GM13977 (cell line): ENCODE results near the gene CDH26.

Experiments used
- DNase-seq: peaks from one replicate; pipeline ENCODE4 v3.0.0; 2012; ENCODE audit warnings: low spot score
- in situ Hi-C: fragments of 300-500 bp; cut with MboI; formaldehyde crosslinking; loops from one replicate; pipeline ENCODE4 v1.12.0; 2022; ENCODE audit warnings: low sequenced_read_pairs, low pct_unique_long_range_greater_than_20kb, mixed read lengths, inconsistent platforms; ENCODE audit not compliant: unreplicated experiment
- TF ChIP-seq, protein P1 (sequence below): IDR thresholded peaks from 2 replicates; pipeline ENCODE4 v1.5.1; 2012; ENCODE audit warnings: mild to moderate bottlenecking, control low read depth; ENCODE audit not compliant: insufficient read depth; ENCODE audit errors: extremely low read depth, missing control alignments

Gene CDH26

DNA sequence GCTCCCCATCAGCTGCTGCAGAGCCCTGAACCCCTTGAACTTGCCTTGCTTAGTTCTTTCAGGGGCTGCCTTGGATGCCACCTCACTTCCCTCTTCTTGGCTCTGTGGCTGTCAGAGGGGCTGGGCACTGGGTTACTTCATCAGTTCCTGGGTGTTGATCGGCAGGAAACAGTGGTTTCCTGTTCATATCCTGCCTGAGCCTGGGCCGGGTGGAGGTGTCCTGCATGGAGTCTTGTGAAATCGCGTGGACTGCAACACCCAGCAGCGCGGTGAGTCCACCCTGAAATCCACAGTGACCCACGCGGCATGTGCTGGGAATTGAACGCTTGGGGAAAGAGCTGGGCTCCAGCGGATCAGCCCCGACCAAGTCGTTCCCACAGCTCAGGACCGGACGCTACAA, 97.5 kb downstream of the CDH26 start:
- no peak for DNase-seq
- in situ Hi-C loops = no loop called here
- TF ChIP-seq, protein P1, sequence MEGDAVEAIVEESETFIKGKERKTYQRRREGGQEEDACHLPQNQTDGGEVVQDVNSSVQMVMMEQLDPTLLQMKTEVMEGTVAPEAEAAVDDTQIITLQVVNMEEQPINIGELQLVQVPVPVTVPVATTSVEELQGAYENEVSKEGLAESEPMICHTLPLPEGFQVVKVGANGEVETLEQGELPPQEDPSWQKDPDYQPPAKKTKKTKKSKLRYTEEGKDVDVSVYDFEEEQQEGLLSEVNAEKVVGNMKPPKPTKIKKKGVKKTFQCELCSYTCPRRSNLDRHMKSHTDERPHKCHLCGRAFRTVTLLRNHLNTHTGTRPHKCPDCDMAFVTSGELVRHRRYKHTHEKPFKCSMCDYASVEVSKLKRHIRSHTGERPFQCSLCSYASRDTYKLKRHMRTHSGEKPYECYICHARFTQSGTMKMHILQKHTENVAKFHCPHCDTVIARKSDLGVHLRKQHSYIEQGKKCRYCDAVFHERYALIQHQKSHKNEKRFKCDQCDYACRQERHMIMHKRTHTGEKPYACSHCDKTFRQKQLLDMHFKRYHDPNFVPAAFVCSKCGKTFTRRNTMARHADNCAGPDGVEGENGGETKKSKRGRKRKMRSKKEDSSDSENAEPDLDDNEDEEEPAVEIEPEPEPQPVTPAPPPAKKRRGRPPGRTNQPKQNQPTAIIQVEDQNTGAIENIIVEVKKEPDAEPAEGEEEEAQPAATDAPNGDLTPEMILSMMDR = no peak

DNA sequence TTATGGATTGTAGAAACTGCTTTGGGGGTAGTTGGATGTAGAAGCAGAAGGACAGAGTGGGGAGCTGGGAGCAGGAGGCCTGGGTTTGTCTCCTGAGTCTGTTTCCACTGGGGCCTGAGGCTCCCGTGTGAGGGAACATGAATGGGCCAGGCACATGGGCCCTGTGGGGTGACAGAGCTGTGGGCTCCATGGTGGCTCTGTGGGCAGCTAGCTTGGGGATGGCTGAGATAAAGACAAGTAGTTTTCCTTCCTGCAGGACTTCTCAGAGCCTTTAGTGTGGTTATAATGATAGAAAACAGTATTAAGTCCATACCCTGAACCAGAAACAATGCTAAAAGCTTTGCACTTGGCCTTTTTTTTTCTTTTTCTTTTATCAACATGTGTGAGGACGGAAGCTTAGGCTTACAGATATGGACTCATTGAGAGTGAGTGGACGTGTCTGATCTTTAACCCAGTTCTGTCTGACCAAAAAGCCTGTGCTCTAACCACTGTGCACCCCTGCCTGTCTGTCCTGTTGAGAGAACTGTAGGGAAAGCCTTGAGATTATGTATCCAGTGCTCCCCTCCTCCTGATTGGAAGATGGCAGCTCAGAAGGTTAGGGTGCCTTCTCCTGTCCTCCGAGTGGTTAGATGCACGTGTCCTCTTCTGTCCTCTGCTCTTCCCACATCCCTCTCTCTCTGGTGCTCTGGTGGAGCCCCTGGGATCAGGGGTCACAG, 98.3 kb downstream of the CDH26 start:
- in situ Hi-C loops = no loop called here
- no peak for DNase-seq

DNA sequence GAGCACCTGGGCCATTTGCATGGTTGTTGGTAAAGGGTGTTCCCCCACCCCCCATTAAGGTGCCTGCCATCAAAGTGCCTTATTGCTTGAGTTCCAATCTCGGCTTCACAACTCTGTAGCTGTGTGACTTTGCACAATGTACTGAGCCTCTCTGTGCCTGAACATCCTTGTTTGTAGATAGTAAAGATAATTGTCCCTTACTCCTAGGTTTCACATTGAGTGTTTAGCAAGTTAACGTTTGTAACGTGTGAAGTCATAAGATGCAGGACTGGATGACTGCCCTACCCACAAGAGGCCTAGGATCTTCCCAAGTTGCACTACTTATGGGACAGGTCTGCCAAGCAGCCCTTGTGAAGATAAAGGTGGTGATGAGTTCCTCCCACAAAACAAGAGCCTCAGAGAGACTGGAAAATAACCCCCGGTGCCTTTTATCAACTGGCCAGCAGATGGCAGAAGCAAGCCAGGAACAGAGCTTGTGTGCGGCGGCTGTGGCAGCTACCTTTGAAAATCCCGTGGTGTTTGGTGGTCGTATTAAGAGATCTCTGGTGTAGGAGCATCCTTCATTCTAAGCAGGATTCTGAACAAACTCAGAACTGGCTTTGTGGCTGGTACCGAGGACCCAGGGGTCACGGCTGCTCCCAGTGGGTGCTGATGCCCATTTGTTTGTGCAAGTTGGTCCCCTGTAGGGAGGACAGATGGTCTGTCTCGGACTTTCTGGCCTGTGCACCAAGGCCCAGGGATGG, 99.1 kb downstream of the CDH26 start:
- DNase-seq = peak; percentile 74
- TF ChIP-seq, protein P1 = peak; percentile 86
- in situ Hi-C loops = no loop called here

More for the DNA sequence above, 98.3 kb downstream of the CDH26 start:
- TF ChIP-seq, protein P1 = no peak

DNA sequence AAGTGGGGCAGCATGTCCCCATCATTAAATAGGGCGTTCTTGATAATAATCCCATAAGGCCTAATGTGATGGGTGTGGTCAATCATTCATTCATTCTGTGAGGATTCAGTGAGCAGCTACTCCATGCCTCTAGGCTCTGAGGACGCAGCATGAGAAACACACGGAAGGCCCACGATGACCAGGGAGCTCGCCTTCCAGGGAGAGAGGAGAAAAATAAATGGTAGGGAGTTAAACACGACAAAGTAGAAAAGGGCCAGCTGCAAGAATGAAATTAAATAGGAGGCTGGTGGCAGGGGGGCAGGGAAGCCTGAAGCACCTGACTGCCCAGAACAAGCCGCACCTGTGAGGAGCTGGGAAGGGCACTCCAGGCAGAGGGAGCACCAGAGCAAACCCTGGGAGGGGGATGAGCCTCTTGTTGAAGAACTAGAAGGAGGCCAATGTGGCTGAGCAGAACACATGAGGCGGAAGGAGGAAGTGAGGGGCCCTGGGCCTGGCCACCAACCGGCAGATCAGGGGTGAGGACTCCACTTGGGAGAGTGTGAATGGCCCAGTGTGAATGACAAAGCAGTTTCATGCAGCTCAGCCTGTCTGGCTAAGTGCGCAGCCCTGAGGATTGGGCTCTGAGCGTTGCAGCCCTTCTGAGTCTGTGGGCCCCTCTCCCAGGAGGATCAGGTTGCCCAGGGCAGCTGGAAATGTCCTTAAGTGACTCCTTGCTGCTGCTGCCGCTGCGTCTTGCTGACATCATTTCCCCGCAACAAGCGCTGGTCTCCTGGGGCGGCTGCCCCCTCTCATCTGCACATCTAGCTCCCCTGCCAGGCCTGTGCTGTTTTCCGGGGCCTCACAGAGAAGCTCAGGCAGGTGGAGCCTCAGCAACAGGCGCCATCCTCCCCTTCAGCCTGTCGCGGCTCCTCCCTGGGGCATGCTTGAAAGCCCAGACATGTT, 99.9 kb downstream of the CDH26 start:
- in situ Hi-C loops = no loop called here
- no peak for DNase-seq
- TF ChIP-seq, protein P1 = no peak

DNA sequence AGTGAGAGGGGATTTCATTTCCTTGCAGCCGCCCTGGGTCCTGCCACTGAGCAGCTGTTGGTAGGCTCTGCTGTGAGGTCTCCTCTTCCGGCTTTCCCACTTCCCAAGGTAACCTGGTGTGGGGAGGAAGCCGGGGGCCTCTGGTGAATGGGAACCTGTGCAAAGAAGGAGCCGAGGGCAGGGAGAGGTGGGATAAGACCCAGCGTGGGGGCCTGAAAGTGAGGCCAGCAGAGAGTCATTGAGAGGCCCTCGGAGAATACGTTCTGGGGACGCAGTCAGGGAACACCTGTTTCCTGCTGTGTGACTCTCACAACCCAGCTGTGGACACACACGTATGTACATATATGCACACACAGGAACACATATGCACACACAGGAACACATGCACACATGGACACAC, 100.7 kb downstream of the CDH26 start:
- in situ Hi-C loops = no loop called here
- DNase-seq = no peak
- TF ChIP-seq, protein P1 = no peak

DNA sequence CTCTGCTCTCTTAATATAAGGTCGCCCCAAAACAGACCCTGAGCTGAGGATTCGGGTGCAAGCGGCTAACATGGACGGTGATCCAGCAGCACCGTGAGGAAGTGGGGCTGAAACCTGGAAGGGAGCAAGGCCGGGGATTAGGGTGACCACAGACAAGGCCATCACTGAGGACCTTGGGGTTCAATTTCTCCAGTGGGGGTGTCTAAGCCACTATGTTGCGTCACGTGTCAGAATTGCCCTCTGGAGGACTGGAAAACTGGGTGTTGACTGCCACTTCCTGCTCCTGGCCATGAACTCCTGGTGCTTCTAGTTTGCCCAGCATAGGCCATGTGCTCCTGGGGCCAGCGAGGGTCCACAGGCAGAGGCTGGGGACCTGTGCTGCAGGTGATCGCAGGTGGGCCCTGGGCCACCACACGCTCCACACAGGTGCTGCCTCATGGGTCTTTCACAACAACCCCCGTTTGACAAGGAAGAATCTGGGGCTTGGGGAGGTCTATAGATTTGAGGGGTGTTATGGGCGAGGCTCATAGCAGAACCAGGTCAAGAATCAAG, 101.9 kb downstream of the CDH26 start:
- no peak for DNase-seq
- in situ Hi-C loops = no loop called here
- TF ChIP-seq, protein P1 = no peak
